Mammary epithelial cell (primary cell): ENCODE data around the gene F13B.

Experiments used
- EZH2 ChIP-seq: IDR thresholded peaks from 2 replicates; pipeline ENCODE4 v1.6.1; 2012; ENCODE audit warnings: low read length, inconsistent platforms, borderline replicate concordance
- TF ChIP-seq, protein P1 (sequence below), 2 donors: IDR thresholded peaks in 1 of 2; conservative IDR thresholded peaks in 1 of 2; 2 replicates each; pipeline ENCODE4 v1.5.1; 2011 to 2012; ENCODE audit warnings: inconsistent platforms in 2 of 2, low read length in 2 of 2, mild to moderate bottlenecking in 2 of 2, control low read depth in 1 of 2, low read depth in 1 of 2; ENCODE audit not compliant: insufficient read depth in 1 of 2; ENCODE audit errors: extremely low read depth in 1 of 2

DNA sequence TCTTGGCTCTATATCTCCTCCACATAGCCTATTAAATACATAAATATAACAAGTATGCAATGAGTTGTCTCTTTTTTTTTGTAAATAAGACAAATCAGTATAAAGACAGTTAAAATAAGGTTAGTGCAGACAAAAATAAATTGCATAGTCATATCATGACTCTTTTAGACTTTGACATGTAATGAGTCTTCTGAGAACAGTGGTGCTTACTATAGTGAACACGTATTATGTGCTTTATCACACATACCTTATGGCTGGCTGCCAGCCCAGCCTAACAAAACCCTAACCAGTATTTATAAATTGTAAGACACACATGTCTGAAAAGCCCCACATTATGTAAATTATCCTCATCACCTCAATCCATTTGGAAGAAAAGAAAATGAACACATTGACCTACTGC, 29.1 kb upstream of the F13B start:
- TF ChIP-seq, protein P1, sequence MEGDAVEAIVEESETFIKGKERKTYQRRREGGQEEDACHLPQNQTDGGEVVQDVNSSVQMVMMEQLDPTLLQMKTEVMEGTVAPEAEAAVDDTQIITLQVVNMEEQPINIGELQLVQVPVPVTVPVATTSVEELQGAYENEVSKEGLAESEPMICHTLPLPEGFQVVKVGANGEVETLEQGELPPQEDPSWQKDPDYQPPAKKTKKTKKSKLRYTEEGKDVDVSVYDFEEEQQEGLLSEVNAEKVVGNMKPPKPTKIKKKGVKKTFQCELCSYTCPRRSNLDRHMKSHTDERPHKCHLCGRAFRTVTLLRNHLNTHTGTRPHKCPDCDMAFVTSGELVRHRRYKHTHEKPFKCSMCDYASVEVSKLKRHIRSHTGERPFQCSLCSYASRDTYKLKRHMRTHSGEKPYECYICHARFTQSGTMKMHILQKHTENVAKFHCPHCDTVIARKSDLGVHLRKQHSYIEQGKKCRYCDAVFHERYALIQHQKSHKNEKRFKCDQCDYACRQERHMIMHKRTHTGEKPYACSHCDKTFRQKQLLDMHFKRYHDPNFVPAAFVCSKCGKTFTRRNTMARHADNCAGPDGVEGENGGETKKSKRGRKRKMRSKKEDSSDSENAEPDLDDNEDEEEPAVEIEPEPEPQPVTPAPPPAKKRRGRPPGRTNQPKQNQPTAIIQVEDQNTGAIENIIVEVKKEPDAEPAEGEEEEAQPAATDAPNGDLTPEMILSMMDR (conservative IDR thresholded peaks at IDR 0.05 in 1 of 2, IDR thresholded peaks at IDR 0.05 in 1 of 2; ENCODE audit: extremely low read depth in 1 of 2, insufficient read depth in 1 of 2, low read depth in 1 of 2, low read length in 2 of 2): no peak
- no peak for TF ChIP-seq EZH2
